ENCODE data around the gene CDH4.

The CDH4 gene

DNA sequence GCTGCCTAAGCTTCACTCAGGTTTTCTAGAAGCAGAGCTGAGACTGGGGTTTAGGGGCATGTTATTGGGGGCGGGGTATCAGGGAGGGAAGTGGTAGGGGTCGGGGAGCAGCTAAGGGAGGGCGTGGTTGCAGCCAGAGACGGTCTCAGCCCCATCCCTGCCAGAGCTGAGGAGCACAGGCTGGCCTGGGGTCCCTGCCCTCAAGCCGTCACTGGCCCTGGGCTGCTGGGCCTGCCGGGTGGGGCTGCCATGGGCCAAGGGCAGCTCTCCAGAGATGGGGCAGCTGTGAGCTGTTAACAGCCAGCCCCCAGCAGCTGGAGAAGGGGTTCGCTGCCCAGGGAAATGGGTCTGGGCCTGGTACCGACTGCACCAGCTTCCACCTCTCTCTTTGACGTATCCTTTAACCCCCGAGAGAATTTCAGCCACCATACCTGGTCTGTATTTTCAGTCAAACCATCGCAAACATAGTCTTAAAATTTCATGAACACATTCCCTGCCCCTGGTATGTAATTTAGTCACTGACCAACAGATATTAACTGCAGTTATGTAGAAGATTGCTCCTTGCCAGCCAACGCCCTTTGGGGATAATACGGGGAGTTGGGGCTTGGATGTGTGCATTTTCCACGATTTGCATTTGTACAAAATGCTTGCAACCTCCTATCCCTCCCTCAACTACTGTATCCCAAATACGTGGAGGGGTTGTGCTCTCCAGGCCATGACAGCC, 560.2 kb downstream of the CDH4 start:
- no peak overlapping the region for H3K4me3 ChIP-seq (ENCODE audit: low read depth, low read length)
- DNase-seq (ENCODE audit: low read depth), result no peak

DNA sequence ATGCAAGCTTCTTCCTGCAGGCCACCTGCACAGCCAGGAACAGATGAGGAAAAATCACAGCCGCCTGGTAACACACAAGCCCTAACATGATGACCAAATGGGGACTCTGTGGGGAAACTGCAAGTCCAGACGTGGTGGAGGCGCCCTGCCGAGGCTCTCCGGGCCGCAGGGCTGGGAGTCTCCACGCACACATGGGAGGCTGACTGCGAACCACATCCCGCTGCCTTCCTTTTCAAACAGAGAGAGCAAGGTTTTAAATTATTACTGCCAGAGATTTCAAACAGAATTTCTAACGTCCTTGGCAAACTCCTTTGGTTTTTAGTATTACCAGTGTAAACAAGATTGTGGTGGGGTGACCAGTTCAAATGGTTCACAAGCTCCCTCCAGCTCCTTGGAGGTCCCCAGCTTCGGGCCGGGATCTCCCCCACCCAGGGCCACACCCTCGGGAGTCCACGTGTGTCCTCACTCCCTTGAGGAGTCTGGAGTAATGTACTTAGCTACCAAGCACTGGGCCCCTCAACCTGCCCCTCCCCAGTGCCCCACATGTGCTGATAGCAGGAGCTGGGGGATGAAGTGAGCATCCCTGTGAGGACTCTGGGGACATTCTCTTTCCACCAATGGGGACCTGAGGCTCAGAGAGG, 560.9 kb downstream of the CDH4 start:
- DNase-seq (ENCODE audit: low read depth), result no peak

DNA sequence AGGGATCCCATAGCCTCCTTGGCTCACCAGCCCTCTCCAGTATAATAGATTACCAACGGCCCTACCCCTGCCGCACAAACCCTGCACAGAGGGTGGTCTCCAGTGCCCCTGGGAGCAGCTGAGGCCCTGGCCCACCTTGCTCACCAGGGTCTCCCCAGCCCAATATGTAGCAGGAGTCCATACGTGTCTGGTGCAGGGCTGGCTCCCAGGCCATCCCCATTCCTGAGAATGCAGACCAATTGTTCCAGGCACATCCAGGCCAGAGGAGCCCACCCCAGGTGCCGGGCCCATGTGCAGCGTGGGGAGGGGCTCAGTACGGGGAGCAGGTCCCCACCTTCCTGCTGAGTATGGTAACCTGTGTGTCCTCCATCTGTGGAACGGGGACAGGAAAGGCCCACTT, 561.7 kb downstream of the CDH4 start:
- DNase-seq (ENCODE audit: low read depth), result no peak
- H3K4me3 ChIP-seq (ENCODE audit: low read depth, low read length), result no peak overlapping the region

More for the DNA sequence above, 560.9 kb downstream of the CDH4 start:
- no peak overlapping the region for H3K4me3 ChIP-seq (ENCODE audit: low read depth, low read length)

DNA sequence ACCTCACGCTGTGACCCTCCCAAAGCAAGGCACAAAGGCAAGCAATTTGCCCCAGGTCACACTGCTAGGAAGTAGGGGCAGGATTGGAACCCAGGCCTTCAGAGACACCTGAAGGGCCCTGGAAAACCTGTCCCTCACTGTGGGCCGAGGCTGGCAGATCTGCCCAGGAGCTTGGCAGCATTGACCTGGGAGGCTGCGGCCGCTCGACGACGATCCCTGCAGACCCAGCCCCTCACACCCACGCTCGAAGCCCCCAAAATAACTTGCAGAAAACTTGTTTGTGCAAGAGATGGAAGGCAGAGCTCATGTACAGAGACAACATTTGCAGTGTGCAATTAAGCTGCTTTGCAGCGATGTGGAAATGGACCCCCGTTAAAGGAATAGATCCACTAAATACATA, 562.2 kb downstream of the CDH4 start:
- DNase-seq (ENCODE audit: low read depth), result no peak
- no peak overlapping the region for H3K4me3 ChIP-seq (ENCODE audit: low read depth, low read length)

DNA sequence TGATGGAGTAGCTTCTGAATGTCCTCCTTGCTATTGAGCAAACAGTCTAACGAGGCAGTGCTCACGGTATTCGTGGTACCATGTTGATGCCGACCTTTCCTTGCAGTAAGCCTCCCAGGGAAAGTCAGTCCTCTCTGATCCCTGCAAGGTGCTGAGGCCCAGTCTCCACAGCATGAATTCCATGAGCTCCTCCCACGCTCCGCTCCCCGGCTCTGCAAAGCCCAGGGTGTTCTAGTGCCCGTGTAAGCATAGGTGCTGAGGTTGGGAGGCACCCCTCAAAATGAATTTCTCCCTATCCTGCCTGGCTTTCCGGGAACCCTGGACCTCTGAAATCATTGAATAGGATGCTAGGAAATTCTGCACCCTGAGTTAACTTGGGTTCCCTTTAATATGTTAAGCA, 562.7 kb downstream of the CDH4 start:
- no peak overlapping the region for H3K4me3 ChIP-seq (ENCODE audit: low read depth, low read length)
- DNase-seq (ENCODE audit: low read depth), result no peak

DNA sequence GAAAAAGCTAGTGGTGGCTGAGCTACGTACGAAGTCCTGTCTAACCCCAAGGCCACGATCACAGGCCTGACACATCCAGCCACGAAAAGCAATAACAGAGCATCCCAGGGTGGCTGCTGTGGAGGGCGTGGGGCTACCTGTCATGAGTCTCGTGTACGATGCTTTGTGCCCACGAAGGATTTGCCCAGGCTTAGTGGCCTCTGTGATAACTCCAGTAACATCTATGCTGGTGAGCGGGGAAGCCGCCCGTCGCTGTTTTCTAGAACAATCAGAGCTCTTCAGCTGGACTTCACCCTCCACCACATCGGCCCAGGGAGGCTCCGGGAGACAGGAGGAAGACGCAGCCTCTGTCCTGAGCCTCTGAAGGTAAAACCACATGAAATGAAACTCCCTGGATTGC, 563.1 kb downstream of the CDH4 start:
- DNase-seq (ENCODE audit: low read depth), result no peak
- H3K4me3 ChIP-seq (ENCODE audit: low read depth, low read length), result no peak overlapping the region

DNA sequence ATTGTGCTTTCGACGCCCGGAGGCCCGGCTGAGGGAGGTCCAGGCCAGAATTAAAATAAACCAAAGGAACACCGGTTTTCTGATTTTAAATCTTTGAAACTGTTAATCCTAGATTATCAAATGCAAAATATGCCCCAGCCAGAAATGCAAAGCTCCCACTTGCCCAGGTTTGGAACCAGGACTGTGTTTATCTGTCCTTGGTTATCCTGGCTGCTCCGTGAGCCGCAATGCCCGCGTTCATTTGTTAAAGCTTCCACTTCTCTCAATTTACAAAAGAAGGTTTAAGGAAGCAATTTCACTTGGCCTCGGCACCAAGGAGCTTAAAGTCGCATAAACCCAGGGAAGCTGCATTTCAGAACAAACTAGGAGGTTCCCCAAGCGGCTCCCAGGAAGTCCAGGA, 563.6 kb downstream of the CDH4 start:
- no peak overlapping the region for H3K4me3 ChIP-seq (ENCODE audit: low read depth, low read length)
- no peak for DNase-seq (ENCODE audit: low read depth)

DNA sequence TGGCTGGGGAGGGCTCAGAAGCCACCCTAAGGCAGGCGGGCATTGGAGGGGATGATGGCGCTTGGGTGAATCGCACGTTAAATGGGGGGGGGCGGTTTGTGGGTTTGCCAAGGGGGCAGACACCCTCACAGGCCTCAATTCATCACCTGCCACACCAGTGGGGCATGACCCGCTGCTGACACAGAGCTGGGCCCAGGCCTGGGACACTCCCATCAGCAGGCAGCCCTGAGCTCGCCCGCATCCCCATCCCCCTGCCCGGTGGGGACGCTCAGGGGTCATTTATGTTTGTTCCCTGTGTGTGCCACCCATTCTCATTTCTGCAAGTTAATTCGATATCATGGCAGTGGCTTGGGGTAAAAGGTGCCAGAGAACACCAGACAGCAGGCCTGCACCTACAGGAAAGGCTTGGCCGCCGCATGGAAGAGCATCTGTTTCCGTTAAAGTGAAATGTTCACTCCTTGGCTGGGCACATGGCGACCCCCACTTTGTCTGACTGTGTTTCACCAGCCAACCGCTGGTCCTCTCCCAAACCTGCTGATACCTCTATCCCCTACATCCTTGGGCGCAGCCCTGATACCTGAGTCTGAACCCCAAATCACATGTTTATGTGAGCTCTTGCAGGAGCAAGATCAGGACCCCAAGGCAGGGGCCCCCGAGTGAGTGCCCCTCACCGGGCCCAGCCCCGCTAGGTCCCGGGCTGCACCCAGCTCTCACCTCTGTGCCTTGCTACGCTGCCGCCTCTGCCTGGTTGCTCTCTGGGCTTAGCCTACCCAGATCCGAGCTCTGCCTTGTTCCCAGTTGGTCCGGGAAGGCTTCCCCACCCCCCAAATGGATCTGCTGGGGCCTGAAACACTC, 564.8 kb downstream of the CDH4 start:
- no peak overlapping the region for H3K4me3 ChIP-seq (ENCODE audit: low read depth, low read length)
- no peak for DNase-seq (ENCODE audit: low read depth)

DNA sequence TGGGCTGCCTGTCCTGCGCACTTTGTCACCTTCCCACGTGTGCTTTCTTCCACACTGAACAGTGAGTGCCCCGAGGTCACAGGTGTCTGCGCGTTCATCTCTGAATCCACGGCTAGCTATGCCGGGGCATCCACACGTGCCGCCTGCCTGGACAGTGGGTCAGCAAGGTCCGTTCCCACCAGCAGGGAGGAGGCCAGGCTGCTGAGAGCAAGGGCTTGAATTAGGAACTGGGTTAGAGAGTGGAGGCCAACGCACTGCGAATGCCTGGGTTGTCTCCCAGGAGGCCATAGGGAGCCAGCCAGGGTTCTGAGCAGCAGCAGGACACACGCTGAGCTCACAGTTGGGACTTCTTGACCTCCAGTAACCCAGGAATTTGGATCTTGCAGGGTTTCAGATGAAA, 565.5 kb downstream of the CDH4 start:
- no peak for DNase-seq (ENCODE audit: low read depth)
- H3K4me3 ChIP-seq (ENCODE audit: low read depth, low read length), result no peak overlapping the region

DNA sequence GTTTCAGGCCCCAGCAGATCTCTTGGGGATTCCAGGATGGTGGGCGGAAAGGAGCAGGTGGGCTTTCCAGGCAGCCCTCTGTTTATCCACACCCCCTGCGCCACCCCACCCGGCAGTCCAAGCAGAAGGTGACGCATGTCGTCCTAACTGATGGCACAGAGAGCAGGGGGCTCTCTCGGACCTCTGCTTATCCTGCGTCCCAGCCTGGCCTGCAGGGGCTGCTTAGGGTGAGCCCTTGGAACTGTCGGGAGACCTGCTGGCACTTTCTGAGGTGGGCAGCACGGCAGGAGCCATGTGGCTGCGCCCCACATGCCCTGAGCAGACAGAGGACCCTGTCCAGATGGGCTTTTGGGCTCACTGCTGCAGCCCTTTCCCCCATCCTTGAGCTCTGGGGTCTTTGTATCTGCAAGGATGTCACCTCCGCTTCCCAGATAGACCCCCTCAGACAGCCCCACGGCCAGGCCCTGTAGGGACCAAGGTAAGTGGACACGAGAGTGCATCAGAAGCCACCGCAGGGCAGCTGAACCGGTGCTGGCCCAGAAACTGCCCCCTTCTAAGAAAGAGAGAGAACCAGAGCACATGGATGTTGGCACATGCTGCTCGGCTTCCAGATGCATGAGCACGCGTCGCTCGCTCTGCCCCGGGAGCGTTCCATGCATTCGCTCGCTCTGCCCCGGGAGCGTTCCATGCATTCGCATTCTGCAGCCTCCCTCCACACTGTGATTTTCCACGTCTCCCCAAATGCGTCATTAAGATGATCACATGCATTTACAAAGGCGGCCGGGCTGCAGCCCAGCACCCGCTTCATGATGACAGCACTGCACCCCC, 566.9 kb downstream of the CDH4 start:
- H3K4me3 ChIP-seq (ENCODE audit: low read depth, low read length), result no peak overlapping the region
- no peak for DNase-seq (ENCODE audit: low read depth)

DNA sequence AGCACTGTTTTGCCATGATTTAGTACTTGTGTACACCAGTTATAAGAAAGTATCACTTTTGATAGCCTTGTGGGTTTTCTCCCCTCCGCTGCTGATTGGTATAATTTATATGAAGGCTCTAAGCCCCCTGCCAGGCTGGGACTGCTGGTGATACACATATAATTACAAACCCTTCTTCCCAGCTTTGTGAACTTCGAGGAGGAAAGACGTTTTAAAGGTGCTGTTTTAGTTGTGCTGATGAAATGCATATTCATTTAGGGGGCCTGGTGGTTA, 567.4 kb downstream of the CDH4 start:
- no peak for DNase-seq (ENCODE audit: low read depth)
- no peak overlapping the region for H3K4me3 ChIP-seq (ENCODE audit: low read depth, low read length)

DNA sequence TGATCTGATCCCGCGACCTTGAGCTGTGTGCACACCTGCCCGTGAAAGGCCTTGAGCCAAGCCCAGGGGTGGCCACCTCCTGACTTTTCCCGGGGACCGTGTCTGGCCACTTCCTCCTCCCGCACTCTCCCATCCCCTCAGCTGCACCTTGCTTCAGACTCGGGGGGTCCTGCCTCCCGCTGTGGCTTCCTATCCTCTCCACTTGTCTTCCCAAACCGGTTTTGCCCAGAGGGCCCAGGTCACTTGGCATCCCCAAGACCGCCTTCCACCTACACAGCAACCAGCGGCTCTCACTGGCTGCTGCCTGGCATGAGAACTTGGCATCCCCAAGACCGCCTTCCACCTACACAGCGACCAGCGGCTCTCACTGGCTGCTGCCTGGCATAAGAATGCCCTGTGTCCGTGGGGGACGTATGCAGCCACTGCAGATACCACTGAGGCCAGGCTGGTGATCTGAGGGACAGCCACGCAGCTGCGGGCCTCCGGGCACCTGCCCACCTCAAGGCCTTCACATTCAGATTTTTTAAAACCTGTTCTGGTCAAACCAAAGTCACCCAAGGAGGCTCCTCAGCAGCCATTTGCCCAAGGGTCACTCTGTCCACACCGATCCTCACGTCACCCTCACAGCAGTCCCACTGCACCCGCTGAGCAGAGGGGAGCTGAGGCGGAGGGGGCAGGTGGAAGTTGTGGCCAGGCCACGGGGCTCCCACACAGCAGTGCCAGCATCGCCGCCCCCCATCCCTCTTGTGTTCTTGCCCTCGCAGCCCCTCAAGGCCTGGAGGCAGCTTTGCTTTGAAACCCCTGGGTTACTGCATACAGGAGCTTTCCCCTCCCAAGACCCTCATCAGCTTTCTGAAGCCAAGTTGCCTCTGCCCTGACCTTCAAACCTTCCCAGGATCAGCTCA, 568.1 kb downstream of the CDH4 start:
- H3K4me3 ChIP-seq (ENCODE audit: low read depth, low read length), result no peak overlapping the region
- DNase-seq (ENCODE audit: low read depth), result no peak

DNA sequence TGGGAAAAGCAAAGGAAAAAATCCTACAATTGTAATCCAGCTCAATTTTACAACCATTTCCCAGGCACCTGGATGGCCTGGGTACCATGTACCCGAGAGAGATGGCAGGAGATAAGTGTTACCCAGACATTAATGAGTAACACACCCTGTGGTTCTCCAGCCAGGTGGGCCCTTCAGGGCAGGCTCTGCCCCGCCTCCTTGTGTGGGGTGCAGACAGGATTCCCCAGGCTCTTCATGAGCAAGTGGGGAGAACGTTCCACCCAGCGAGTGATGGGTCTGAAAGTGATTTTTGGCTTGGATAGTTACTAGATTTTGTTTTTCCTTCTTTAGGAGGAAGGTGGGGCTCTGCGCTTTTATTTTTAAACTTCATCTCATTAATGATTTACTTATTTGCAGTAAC, 569.7 kb downstream of the CDH4 start:
- no peak for DNase-seq (ENCODE audit: low read depth)
- H3K4me3 ChIP-seq (ENCODE audit: low read depth, low read length), result no peak overlapping the region

DNA sequence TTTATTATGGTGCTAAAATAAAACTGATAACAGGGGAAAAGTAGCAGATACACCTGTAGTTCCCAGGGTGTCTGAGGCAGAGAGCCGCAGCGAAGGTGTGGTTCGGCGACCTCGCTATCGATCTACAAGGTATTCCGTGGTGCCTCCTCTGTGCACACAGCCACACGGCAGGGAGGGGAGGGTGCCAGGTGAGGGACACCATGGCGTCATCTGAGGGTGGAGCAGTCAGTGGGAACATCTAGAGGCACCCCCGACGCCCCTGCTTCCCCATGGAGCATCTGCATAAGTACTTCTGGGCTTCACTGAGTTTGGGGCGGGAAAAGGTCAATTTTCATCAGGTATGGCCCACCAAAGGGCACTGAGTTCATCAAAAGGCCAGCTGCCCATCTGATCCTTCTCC, 570.3 kb downstream of the CDH4 start:
- DNase-seq (ENCODE audit: low read depth), result no peak

DNA sequence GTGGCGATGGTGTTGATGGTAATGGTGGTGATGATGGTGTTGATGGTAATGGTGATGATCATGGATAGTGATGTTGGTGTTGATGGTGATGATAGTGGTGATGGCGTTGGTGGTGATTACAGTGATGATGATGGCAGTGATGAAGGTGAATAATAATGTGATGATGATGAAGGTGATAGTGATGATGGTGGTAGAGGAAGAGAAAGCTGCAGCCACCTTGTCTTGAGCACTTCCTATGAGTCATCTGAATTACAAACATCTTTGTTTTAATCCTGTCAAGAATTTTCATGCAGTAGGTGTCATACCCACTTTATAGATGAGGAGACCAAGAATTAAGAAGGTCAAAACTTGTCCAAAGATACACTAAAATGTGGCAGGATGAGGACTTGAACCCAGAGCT, 571.2 kb downstream of the CDH4 start:
- no peak for DNase-seq (ENCODE audit: low read depth)
- H3K4me3 ChIP-seq (ENCODE audit: low read depth, low read length), result no peak overlapping the region

More for the DNA sequence above, 570.3 kb downstream of the CDH4 start:
- H3K4me3 ChIP-seq (ENCODE audit: low read depth, low read length), result no peak overlapping the region

DNA sequence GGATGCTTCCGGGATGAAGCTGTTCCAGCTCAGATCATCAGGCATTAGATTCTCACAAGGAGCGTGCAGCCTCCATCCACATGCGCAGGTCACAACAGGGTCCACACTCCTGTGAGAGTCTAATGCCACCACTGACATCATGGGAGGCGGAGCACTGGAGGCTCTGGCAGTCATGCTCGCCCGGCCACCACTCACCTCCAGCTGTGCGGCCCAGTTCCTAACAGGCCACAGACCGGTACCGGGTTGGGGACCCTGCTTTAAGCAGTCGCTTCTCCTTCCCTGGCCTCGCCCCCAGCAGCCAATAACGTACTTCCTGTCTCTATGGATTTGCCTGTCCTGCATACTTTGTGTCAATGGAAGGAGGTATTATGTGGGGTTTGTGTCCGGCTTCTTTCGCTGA, 576.8 kb downstream of the CDH4 start:
- DNase-seq (ENCODE audit: low read depth), result no peak
- H3K4me3 ChIP-seq (ENCODE audit: low read depth, low read length), result no peak overlapping the region

DNA sequence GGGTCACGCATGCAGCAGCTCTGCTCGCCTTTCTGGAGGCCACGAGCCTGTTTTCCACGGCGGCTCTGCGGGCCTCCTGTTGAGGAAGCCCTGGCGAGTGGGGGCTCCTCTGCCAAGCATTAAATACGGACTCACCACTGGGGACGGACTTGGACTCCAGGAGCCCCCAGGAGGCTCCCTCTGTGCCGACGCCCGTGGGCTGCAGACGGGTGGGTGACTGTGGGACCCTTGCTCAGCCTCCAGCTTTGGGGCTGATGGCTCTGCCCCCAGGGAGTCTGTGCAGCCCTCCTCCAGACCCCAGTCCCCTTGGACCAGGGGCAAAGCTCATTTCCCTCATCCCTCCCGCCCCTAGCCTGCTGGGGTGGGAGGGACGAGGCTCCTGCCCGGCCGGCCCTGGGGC, 577.5 kb downstream of the CDH4 start:
- no peak overlapping the region for H3K4me3 ChIP-seq (ENCODE audit: low read depth, low read length)
- DNase-seq (ENCODE audit: low read depth), result no peak

DNA sequence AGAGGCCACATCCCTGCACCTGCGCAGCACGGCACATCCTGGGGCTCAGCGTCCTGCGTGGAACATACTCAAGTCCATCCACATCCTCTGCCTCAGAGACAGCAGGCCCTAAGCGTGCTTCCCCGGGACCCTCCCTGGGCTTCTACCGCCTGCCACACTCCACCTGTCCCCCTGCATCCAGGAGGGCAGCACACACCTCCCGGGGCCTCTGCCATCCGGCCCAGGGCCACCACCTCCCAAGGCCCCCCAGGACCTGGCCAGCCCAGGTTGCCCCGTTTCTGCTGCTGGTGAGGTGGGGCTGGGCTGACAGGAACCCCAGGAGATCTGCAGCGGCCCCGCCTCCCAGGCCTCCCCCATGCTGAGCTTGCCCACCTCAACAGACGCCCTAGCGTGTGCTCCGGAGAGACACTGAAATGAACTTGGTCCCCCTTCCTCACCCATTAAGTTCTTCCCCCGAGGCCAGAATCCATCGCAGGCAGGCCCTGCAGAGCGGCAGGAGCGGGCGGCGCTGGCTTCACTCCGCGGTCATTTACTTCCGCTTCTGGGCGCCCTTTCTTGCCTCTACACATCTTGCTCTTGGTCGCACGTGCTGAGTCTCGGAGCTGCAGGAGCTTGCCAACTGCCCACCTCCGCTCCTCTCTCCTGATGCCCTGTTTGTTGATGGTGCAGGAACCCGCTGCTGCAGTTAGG, 578.3 kb downstream of the CDH4 start:
- no peak overlapping the region for H3K4me3 ChIP-seq (ENCODE audit: low read depth, low read length)
- DNase-seq (ENCODE audit: low read depth), result no peak
